Endothelial cell (in vitro differentiated cells): ENCODE results near the gene CHAT. TPM values are rescaled to one million over a fixed set of nuclear protein-coding genes. Genes with fewer than 3 reads are reported as not detected.

ENCODE experiments used
- DNase-seq: peaks from one replicate; pipeline ENCODE4 v3.0.0; 2021; ENCODE audit warnings: low spot score
- H3K27ac Mint-ChIP-seq: one replicate; pipeline ENCODE4 v1.8.0; 2021; ENCODE audit warnings: mixed read lengths, inconsistent platforms; ENCODE audit not compliant: unreplicated experiment
- H3K27me3 Mint-ChIP-seq: one replicate; pipeline ENCODE4 v1.8.0; 2021; ENCODE audit warnings: mild to moderate bottlenecking, moderate library complexity, mixed read lengths, inconsistent platforms; ENCODE audit not compliant: unreplicated experiment
- H3K36me3 Mint-ChIP-seq: one replicate; pipeline ENCODE4 v1.8.0; 2021; ENCODE audit warnings: mild to moderate bottlenecking, low read depth, mixed read lengths, inconsistent platforms; ENCODE audit not compliant: unreplicated experiment
- H3K4me1 Mint-ChIP-seq: one replicate; pipeline ENCODE4 v1.8.0; 2021; ENCODE audit warnings: mild to moderate bottlenecking, mixed read lengths, inconsistent platforms; ENCODE audit not compliant: unreplicated experiment
- H3K4me3 Mint-ChIP-seq: one replicate; pipeline ENCODE4 v1.8.0; 2021; ENCODE audit warnings: mild to moderate bottlenecking, mixed read lengths, inconsistent platforms; ENCODE audit not compliant: unreplicated experiment
- H3K9me3 Mint-ChIP-seq: one replicate; pipeline ENCODE4 v1.8.0; 2021; ENCODE audit warnings: mixed read lengths, inconsistent platforms; ENCODE audit not compliant: unreplicated experiment
- total RNA-seq: library from RNA; stranded (reverse); fragmentation: NEBNext Ultra II Directional; extraction: Animal tissue kit (Norgen Biotek cat#: 25700); gene quantifications from one replicate; pipeline ENCODE4 v1.2.1, GENCODE V29; 2021; ENCODE audit not compliant: unreplicated experiment
- TF ChIP-seq, protein P1 (sequence below): fragments of 200-600 bp; sonication (generic); IDR thresholded peaks from one replicate; pipeline ENCODE4 v1.5.0; 2021; ENCODE audit warnings: antibody characterized with exemption; ENCODE audit not compliant: unreplicated experiment

The CHAT gene
- total RNA-seq, 1 donor from 2014 or later: 0.23 TPM

DNA sequence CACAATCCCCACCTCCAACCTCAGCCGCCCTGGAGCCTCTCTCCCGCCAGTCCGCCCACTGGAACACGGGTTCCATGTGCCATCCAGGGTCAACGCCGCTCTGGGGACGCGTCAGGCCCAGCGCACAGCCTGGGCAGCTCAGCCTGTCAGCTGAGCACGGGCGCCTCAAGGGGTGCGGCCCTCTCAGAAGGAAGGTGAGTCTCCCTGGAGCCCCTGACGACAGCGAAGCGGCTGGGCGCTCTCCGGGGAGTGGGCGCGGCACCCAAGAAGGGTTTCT lies 4.9 kb upstream of the CHAT start:
- Mint-ChIP-seq H3K4me1 (peaks cover 28% of the 10 kb centered on the region), H3K9me3 (no peaks in the 10 kb centered on the region), H3K27ac (no peak overlapping the region), H3K27me3 (peaks cover 56% of the 10 kb centered on the region), H3K36me3 (peaks cover 3% of the 10 kb centered on the region), H3K4me3 (no peak overlapping the region)
- TF ChIP-seq, protein P1, sequence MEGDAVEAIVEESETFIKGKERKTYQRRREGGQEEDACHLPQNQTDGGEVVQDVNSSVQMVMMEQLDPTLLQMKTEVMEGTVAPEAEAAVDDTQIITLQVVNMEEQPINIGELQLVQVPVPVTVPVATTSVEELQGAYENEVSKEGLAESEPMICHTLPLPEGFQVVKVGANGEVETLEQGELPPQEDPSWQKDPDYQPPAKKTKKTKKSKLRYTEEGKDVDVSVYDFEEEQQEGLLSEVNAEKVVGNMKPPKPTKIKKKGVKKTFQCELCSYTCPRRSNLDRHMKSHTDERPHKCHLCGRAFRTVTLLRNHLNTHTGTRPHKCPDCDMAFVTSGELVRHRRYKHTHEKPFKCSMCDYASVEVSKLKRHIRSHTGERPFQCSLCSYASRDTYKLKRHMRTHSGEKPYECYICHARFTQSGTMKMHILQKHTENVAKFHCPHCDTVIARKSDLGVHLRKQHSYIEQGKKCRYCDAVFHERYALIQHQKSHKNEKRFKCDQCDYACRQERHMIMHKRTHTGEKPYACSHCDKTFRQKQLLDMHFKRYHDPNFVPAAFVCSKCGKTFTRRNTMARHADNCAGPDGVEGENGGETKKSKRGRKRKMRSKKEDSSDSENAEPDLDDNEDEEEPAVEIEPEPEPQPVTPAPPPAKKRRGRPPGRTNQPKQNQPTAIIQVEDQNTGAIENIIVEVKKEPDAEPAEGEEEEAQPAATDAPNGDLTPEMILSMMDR: no peak
- no peak for DNase-seq

DNA sequence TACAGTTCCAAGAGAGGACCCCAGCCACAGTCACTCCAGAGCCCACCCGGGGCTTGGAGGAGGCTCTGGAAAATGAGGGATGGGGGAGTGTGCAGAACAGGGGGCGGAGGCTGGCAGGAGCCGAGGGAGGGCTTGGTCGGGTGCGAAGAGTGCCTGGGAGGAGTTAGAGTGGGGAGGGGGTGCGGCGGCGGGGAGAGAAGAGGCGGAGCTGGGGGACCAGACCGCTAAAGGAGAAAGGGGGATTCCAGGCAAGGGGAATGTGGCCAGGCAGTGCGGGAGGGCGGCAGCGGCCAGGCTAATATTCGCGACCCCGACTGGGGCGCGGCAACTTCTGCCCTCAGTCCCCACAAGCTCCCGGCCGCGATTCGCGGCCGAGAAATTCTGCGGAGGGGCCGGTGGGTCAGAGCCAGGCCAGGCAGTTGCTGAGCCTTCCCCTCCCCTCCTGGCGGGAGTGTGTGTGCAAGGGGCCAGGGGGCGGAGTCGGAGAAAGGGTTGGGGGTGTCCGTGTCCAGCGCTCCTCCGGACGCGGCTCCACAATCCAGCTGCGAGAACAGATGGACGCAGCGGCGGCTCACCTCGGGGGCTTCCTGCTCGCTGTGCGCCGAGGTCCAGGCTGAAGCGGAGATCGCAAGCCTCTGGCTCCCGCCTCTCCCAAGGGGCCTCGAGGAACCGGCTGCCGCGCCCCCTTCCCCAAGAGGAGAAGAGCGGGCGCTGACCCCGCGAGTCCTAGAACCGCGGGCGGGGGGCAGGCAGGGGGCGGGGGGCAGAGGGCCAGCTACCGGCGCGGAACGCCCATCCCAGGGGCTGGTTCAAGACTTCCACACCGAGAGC lies 4.3 kb upstream of the CHAT start:
- DNase-seq: peak; percentile 43
- Mint-ChIP-seq H3K4me3 (no peak overlapping the region), H3K4me1 (peaks cover 28% of the 10 kb centered on the region), H3K36me3 (peaks cover 3% of the 10 kb centered on the region), H3K9me3 (no peaks in the 10 kb centered on the region), H3K27me3 (peaks cover 57% of the 10 kb centered on the region), H3K27ac (no peak overlapping the region)
- TF ChIP-seq, protein P1: no peak

DNA sequence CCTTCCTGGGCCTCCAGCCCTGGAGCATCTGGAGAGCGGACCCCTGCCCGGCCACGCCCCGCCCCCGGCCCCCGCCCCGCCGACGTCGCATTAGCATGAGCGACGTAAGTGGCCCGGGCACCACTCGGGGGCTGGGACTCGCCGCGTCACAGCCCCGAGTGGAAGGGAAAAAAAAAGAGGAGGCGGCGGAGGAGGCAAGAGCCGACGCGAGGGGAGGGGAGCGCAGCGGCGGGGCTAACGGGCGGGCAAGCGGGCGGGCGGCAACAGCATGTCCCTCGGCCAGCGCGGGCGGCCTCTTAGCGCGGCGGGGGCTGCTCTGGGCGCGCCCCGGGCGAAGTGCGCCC lies 3.8 kb upstream of the CHAT start, which contains the start of gene SLC18A3:
TSS of gene SLC18A3 (plus strand) at position 197 of the 344 bp plus-strand sequence. CDS start 431 bp downstream, outside the sequence.
- peaks cover 3% of the 10 kb centered on the region for H3K36me3 Mint-ChIP-seq
- peaks cover 61% of the 10 kb centered on the region for H3K27me3 Mint-ChIP-seq
- no peaks in the 10 kb centered on the region for H3K9me3 Mint-ChIP-seq
- DNase-seq: no peak
- peaks cover 28% of the 10 kb centered on the region for H3K4me1 Mint-ChIP-seq
- H3K27ac Mint-ChIP-seq: no peak within 1 kb of the TSS
- peak within 1 kb of the TSS; percentile 56 for H3K4me3 Mint-ChIP-seq
- TF ChIP-seq, protein P1: no peak

DNA sequence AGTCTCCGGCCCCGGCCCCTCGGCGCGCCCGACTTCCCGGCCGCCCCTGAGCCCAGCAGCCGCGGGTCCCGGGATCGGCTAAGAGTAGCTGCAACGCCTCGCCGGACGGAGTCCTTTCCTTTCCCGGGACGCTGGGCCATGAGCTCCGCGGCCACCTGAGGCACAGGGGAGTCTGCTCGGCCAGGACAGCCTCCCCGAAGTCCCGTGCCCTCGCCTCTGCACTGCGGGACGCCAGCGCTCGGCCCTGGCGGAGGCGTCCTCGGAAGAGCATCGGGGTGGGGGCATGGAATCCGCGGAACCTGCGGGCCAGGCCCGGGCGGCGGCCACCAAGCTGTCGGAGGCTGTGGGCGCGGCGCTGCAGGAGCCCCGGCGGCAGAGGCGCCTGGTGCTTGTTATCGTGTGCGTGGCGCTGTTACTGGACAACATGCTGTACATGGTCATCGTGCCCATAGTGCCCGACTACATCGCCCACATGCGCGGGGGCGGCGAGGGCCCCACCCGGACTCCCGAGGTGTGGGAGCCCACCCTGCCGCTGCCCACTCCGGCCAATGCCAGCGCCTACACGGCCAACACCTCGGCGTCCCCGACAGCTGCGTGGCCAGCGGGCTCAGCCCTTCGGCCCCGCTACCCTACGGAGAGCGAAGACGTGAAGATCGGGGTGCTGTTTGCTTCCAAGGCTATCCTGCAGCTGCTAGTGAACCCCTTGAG lies 3.2 kb upstream of the CHAT start:
- Mint-ChIP-seq H3K9me3 (no peaks in the 10 kb centered on the region), H3K27me3 (peaks cover 62% of the 10 kb centered on the region), H3K4me1 (peaks cover 28% of the 10 kb centered on the region), H3K4me3 (no peak overlapping the region), H3K27ac (no peak overlapping the region), H3K36me3 (no peaks in the 10 kb centered on the region)
- TF ChIP-seq, protein P1: no peak
- no peak for DNase-seq

DNA sequence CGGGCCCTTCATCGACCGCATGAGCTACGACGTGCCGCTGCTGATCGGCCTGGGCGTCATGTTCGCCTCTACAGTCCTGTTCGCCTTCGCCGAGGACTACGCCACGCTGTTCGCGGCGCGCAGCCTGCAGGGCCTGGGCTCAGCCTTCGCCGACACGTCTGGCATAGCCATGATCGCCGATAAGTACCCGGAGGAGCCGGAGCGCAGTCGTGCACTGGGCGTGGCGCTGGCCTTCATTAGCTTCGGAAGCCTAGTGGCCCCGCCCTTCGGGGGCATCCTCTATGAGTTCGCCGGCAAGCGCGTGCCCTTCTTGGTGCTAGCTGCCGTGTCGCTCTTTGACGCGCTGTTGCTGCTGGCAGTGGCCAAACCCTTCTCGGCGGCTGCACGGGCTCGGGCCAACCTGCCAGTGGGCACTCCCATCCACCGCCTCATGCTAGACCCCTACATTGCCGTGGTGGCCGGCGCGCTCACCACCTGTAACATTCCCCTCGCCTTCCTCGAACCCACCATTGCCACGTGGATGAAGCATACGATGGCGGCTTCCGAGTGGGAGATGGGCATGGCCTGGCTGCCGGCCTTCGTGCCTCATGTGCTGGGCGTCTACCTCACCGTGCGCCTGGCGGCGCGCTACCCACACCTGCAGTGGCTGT lies 2.5 kb upstream of the CHAT start:
- no peaks in the 10 kb centered on the region for H3K36me3 Mint-ChIP-seq
- DNase-seq: no peak
- H3K27ac Mint-ChIP-seq: no peak overlapping the region
- no peaks in the 10 kb centered on the region for H3K9me3 Mint-ChIP-seq
- peak overlapping the region; percentile 56 for H3K4me3 Mint-ChIP-seq
- peaks cover 62% of the 10 kb centered on the region for H3K27me3 Mint-ChIP-seq
- peaks cover 28% of the 10 kb centered on the region for H3K4me1 Mint-ChIP-seq
- TF ChIP-seq, protein P1: no peak
